8988T (cell line): ENCODE measurements around the gene SYT8.
"Not testable (repeated sequence)": the region's sequence is repeated elsewhere in the genome, so short reads cannot be mapped to it uniquely, and the experiment has no call there.

ENCODE experiments used
- DNase-seq: peaks from one replicate; pipeline ENCODE4 v3.0.0; 2011

SYT8 gene, protein sequence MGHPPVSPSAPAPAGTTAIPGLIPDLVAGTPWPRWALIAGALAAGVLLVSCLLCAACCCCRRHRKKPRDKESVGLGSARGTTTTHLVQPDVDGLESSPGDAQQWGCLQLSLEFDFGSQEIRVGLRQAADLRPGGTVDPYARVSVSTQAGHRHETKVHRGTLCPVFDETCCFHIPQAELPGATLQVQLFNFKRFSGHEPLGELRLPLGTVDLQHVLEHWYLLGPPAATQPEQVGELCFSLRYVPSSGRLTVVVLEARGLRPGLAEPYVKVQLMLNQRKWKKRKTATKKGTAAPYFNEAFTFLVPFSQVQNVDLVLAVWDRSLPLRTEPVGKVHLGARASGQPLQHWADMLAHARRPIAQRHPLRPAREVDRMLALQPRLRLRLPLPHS

DNA sequence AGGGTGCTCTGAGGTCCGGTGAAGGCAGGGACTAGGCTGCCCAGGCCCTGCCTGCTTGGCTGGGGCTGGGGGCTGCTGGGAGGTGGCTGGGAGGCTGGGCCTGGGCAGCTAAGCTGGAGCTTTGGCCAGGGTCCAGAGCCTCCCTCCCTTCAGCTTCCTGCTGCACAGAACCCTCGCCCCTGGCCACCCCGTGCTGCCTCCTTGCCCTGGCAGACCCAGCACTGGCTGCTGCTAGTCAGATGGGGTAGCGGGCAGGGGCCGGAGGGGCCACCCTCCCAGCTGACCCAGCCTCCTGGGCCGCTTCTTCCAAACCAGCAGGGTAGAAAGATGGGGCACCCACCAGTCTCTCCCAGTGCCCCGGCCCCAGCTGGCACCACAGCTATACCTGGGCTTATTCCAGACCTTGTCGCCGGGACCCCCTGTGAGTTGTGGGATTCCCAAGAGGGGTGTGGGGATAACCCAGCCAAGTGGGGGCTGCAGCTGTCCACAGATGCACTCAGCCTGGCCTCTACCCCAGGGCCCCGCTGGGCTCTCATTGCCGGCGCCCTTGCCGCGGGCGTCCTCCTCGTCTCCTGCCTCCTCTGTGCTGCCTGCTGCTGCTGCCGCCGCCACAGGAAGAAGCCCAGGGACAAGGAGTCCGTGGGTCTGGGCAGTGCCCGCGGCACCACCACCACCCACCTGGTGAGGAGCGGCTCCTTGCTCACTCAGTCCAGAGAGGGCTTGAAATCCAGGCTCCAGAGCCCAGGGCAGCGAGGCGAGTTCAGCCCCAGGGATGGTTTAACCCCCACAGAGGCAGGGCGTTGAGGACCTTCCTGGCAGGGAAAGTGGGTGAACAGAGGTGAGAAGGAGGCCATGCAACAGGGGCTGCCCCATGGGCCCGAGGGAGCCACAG is at the start of gene SYT8:
SYT8 (plus strand) TSS at position 212 of the 892 bp plus-strand sequence; CDS start at position 328, 116 bp downstream.
- DNase-seq = no peak

DNA sequence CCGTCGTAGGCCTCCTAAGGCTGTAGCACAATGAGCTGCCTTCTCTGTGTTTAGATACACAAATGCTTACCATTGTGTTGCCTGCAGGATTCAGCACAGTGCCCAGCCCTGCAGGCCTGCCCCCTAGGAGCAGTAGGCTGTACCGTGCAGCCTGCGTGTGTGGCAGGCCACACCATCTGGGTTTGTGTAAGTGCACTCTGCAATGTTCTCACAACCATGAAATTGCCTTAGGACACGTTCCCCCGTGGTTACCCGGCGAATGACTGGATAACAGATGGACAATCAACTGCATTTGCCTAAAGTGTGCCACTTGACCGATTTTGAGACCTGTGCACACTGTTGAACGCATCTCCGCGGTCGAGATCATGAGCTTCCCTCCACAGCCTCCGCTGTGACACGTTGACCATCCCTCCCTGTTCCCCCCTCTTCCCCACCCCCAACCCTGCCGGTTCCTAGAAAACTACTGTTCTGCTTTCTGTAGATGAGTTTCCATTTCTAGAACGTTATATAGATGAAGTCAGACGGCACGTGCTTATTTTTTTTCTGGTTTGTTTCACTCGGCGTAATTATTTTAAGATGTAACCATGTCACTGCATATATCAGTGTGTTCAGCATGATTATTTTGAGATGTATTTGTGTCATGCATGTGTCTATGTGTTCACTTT is 48.9 kb upstream of the SYT8 start:
- no peak for DNase-seq

DNA sequence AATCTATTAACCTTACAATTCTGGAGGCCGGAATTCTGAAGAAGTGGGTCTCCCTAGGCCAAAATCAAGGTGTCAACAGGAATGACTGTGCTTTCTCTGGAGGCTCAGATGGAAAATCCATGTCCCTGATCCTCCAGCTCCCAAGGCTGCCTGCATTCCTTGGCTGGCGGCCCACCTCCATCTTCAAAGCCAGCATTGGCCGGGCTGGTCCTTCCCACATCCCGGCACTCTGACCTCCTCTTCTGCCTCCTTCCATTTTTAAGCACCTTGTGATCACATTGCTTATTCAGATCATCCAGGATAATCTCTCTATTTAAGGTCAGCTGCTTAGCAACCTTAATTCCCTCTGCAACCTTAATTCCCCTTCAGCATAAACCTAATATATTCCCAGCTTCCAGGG is 48.3 kb upstream of the SYT8 start:
- DNase-seq = no peak

DNA sequence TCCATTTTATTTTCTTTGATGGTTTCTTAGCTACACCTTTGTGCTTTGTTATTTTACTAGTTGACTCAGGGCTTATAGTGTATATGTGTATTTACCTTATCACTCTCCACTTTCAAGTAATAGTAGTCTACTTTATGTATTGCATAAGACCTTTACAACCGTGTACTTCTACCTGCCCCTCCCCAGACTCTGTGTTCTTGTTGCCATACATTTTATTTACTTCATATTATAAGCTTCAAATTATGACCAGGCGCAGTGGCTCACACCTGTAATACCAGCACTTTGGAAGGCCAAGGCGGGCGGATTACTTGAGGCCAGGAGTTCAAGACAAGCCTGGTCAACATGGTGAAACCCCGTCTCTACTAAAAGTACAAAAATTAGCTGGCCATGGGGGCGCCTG is 42.9 kb upstream of the SYT8 start:
- no peak for DNase-seq

DNA sequence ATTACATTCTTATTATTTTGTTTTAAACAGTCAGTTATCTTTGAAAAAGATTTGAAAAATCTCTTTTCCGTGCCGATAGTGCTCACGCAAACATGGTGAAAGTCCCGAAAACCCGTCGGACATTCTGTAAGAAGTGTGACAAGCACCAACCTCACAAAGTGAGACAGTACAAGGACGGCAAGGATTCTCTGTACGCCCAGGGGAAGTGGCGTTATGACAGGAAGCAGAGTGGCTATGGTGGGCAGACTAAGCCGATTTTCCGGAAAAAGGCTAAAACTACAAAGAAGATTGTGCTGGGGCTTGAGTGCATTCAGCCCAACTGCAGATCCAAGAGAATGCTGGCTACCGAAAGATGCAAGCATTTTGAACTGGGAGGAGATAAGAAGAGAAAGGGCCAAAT is 42.3 kb upstream of the SYT8 start:
- DNase-seq = no peak

DNA sequence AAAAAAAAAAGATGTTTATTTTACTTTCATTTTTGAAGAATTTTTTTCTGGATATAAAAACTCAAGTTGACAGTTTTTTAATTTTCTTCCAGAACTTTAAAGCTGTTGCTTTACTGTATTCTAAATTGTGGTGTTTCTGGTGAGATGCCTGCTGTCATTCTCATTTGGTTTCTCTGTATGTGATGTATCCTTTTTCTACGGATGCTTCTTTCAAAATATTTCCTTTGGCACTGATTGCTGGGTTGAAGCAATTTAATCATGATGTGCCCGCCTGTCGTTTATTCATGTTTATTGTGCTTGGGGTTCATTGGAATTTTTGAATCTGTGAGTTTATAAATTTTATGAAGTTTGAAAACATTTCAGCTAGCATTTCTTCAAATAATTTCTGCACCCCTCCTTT is 41.7 kb upstream of the SYT8 start:
- no peak for DNase-seq

DNA sequence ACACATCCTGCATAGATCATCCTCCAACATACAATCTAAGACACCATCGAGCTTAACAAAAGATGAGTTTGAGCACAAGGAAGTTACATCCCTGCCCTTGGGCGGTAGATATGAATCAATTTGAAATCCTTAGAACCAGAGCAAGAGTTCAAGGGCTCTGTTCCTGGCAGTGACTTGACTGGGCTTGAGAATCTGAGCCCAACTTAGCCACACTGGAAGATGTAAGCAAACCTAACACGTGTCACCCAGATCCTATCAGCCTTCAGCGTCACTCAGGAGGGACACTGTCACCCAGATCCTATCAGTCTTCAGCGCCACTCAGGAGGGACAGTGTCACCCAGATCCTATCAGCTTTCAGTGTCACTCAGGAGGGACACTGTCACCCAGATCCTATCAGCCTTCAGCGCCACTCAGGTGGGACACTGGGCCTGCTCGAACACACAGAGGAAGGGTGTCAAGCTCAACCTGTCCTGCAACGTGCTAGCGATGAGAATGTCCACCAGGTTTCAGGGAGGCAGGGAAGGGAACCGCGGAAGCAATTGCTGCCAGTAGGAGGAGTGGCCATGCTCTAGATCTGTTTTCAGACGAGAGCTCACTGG is 38.3 kb upstream of the SYT8 start:
- no peak for DNase-seq

DNA sequence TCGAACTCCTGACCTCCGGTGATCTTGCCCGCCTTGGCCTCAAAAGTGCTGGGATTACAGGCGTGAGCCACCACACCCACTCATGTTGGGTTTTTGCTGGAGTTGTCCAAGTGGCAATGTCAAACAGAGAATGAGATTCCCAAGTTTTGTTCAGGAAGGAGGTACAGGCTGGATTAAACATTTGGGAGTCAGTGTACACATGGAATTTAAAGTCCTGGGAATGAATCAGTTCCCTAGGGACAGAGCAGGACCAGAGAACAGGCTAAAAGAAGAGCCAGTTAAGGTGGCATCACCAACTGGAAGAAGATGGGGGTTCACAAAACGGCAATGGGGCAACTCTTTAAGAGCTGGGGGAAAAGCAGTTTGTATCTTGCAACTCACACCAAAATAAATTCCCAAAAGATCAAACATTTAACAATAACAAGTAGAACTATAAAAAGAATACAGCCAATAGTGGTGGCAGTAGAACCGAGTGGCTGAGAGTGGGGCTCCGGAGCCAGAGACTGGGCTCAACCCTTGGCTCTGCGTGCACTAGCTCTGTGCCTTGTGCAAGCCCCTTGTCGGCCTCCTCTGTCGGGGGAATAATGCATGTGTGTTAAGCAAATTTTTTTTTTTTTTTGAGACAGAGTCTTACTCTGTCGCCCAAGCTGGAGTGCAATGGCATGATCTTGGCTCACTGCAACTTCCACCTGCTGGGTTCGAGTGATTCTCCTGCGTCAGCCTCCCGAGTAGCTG is 37.2 kb upstream of the SYT8 start:
- no peak for DNase-seq

DNA sequence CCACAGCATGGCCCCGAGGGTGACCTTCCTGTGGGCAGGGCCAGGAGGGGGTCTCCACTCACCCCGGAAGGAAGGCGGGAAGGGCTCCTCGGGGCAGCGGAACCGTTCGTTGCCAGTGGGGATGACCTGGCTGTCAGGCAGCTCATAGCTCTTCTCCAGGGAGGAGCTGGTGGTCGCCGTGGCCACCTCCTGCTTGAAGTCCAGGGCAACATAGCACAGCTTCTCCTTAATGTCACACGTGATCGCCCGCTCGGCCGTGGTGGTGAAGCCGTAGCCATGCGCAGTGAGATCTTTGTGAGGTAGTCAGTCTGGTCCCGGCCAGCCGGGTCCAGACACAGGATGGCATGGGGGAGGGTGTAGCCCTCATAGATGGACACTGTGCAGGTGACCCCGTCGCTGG is 31.5 kb upstream of the SYT8 start:
- DNase-seq = no peak

DNA sequence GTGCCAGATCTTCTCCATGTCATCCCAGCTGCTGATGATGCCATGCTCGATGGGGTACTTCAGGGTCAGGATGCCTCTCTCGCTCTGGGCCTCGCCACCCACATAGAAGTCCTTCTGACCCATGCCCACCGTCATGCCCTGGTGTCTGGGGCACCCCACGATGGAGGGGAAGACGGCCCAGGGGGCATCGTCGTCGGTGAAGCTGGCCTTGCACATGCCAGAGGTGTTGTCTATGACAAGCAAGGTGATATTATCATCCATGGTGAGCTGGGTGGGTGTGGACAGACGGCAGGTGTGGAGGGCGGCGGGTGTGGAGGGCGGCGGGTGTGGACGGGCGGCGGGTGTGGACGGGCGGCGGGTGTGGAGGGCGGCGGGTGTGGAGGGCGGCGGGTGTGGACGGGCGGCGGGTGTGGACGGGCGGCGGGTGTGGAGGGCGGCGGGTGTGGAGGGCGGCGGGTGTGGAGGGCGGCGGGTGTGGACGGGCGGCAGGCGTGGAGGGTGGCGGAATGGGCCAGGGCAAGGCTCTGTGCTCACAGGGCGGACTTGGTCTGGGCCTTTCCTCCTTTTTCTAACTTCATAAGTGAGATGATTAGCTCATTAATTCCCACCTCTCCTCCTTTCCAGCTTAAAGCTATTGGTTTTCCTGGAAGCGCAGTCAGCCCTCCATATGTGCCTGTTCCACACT is 30.8 kb upstream of the SYT8 start:
- DNase-seq = not testable (repeated sequence)

DNA sequence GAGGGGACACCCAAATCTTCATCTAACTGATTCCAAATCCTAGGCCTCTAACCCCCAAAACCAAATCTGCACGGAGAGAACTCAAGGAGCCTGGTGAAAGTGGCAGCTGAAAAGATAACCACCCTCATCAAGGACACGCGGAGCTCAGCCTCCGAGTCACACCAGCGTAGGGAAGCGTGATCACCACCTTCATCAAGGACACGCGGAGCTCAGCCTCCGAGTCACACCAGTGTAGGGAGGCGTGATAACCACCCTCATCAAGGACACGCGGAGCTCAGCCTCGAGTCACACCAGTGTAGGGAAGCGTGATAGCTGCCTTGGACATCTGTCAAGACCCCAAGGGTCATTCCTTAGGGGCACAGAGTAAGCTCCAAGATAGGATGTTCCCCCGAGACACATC is 29.3 kb upstream of the SYT8 start:
- no peak for DNase-seq

DNA sequence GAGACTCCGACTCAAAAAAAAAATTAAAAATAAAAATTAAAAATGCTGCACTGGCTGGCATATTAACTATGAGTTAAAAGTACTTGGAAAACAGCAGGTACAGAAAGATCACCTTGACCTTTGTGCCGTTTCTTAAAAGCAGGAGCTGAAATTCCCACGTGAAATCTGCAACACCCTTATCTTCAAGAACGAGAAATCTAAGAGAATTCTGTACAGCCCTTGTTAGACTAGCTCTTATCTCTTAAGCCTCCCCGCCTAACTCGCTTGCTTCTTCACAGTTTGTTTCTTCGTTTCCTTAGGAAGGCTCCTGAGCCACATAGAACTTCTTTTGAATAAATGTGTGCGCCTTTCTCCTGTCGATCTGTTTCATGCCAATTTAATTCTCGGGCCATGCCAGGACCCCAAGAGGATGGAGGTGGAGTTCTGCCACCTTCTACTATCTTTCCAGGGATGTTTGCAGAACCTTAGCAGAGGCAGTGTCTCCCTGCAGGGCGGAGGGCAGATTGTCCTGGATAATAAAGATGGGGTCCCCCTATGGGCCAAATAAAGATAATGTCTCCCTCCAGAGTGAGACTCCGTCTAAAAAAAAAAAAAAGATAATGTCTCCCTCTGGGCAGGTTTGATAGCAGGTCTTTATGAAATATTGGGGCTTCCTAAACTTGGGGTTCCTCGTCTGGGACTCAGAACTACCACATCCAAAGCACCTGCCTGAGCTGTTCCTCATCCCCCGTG is 27.4 kb upstream of the SYT8 start:
- no peak for DNase-seq

DNA sequence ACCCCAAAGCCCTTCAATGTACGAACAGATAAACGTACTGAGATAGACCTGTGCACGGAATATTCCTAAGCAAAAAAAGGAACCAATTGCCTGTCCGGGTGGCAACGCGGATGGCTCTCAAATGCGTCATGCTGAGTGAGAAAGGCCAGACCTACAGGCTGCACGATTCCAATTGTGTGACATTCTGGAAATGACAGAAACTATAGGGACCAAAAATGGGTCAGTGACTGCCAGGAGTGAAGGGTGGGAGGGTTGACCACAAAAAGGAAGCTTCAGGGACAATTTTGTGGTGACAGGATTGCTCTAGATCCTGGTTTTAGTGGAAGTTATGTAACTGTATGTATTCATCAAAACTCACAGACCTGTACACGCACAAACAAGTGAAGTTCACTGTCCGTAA is 24.0 kb upstream of the SYT8 start:
- no peak for DNase-seq

DNA sequence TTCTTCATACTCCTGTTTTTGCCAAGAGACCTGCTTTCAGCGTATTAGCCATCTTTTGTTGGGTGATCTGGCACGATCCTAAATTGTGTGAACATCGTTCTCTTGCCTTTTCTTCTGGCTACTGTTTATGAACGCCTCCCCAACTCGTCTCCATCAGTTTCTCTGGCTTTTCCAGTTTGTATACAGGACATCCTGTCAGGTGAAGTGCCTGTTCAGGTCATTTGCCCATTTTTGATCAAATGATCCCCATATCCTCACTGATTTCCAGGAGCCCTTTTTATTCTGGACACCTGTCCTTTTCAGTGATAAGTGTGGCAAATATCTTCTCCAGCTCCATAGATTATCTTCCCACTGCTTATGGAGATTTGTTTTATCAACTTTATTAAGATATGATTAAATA is 22.5 kb upstream of the SYT8 start:
- no peak for DNase-seq

DNA sequence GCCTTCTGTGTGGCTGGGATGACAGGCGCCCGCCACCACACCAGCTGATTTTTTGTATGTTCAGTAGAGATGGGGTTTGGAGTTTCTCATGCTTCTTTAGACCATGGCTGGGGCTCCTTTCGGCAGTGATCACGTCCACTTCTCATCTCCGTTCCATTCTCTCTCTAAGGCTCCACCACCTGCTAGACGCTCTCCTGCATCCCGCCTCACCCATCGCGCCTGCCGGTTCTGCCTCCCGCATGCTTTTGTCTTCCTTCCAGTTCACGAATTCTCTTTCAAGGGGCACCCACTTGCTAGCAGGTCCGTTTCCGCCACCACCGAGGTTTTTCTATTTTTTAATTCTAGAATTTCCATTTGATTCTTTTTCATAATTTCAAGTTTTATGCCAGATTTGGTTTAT is 22.0 kb upstream of the SYT8 start:
- no peak for DNase-seq

DNA sequence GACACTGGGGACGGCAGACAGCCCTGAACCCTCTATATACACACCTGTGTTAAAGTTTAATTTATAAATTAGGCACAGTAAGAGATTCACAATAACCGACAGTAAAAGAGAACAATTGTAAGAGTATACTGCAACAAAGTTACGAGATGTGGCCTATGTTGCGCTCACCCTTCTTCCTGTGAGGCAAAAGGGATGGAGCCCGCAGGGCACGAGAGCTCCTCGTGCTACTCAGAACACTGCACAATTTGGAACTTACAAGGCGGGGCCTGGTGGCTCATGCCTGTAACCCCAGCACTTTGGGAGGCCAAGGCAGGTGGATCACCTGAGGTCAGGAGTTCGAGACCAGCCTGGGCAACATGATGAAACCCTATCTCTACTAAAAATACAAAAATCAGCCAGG is 21.4 kb upstream of the SYT8 start:
- DNase-seq = not testable (repeated sequence)

DNA sequence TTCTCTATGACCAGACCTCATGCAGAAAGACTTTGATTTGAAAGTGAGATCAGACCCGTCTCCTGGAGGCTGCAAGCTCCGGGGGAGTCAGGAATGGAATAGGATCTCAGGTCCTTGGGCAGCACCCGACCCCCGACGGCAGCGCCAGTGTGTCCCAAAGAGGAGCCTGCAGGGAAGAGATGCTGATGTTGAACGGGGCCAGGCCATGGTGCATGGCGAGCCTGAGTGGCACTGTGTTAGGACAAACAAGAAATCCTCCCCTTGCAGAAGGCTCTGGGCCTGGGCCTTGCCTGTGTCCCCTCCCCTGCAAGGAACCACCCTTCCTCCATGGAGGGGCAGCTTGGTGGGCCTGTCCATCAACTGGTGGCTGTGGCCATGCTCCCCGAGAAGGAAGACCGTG is 20.1 kb upstream of the SYT8 start:
- DNase-seq = no peak

DNA sequence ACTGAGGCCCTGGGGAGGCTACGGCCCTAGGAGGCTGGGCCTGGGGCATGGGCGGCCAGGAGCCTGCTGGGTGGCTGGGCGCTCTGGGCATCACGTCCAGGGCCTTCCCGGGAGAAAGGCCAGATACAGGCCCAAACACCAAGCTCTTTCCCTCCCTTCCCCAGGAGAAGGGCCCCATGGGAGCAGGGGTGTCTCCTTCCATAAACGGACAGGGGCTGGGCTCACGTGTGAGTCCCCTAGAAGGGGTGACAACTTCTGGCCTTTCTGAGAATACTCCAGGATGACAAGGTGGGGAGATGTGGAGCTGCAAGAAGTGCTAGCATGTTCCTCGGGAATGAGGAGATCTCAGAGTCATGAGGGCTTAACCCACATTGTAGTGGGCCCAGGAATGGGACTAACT is 19.5 kb upstream of the SYT8 start:
- no peak for DNase-seq

DNA sequence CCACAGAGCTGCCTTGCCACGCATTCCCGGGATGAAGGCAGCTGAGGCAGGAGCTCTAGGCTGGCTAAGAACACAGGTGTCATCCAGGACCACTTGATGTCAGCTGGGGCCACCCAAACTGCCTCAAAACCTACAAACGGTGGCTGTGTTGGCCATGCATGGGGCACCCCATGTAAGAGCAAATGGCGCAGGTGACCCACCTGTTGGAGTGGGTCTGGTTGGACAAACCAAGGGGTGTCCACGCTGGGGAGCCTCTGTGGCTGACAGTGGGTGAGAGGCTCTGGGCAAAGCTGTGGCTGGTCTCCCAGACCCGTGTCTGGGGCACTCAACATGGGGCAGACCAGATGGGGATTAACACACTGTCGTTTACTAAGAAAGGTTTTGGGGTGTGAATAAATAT is 19.0 kb upstream of the SYT8 start:
- DNase-seq = no peak

DNA sequence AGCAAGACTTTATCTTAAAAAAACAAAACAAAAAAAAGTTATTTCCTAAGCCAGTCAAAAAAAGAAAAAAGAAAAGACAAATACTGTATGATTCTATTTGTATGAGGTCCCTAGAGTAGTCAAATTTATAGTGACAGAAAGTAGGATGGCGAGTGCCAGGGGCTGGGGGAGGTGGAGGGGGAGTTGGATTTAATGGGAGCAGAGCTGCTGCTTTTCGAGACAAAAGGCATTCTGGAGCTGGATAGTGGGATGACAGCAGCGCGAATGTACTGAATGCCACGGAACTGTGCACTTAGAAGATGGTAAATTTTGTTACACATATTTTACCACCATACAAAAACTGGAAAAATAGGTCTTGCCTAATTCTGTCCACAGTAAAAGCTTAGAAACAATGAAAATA is 17.8 kb upstream of the SYT8 start:
- no peak for DNase-seq

DNA sequence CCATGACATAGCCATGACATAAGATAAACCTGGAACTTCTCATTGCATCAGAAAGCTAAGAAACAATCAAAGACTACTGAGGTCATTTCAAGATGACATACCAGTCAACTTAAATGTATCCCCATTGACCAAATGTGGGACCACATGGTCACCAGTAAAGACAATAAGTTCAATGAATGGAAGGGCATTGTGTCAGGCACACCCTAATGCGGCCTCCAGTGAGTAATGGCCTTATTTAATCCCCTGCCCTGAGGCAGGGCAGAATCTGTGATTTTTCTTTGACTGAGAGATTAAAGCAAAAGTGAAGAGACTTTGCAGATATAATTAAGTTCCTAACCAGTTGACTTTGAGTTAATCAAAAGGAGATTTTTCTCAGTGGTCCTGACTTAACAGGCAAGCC is 17.3 kb upstream of the SYT8 start:
- no peak for DNase-seq
